H9 (cell line): Measurements from ENCODE around the gene SLC9A4. TPM values are rescaled to one million over a fixed set of nuclear protein-coding genes. Genes with fewer than 3 reads are reported as not detected.

Experiments
- DNase-seq: peaks from one replicate; pipeline ENCODE4 v3.0.0-alpha.2; 2017
- H2AFZ ChIP-seq: one replicate; pipeline ENCODE4 v1.6.1; 2013; ENCODE audit warnings: mild to moderate bottlenecking, low read length, control low read depth, moderate library complexity
- H2AK5ac ChIP-seq: 2 replicates; pipeline ENCODE4 v1.6.1; 2013; ENCODE audit warnings: low read length, control low read depth, mixed read lengths; ENCODE audit not compliant: insufficient read length
- H2BK120ac ChIP-seq: one replicate; pipeline ENCODE4 v1.6.1; 2013; ENCODE audit warnings: low read depth, mild to moderate bottlenecking, low read length, control low read depth, inconsistent platforms; ENCODE audit not compliant: poor library complexity, severe bottlenecking
- H2BK12ac ChIP-seq: 2 replicates; pipeline ENCODE4 v1.6.1; 2013; ENCODE audit warnings: low read length, control low read depth, mixed read lengths, low read depth; ENCODE audit not compliant: insufficient read length
- H2BK15ac ChIP-seq: 2 replicates; pipeline ENCODE4 v1.6.1; 2013; ENCODE audit warnings: low read depth, low read length, control low read depth
- H2BK20ac ChIP-seq: one replicate; pipeline ENCODE4 v1.6.1; 2013; ENCODE audit warnings: low read depth, mild to moderate bottlenecking, low read length, control low read depth, inconsistent platforms; ENCODE audit not compliant: poor library complexity, severe bottlenecking
- H2BK5ac ChIP-seq: 2 replicates; pipeline ENCODE4 v1.6.1; 2013; ENCODE audit warnings: low read length, control low read depth, mixed read lengths; ENCODE audit not compliant: insufficient read length
- H3K14ac ChIP-seq: 2 replicates; pipeline ENCODE4 v1.6.1; 2013; ENCODE audit warnings: low read length, control low read depth; ENCODE audit not compliant: insufficient read depth
- H3K18ac ChIP-seq: 2 replicates; pipeline ENCODE4 v1.6.1; 2013; ENCODE audit warnings: low read depth, mild to moderate bottlenecking, mixed read lengths, low read length, control low read depth; ENCODE audit not compliant: insufficient read length
- H3K23ac ChIP-seq: 2 replicates; pipeline ENCODE4 v1.6.1; 2013; ENCODE audit warnings: low read length, control low read depth, mixed read lengths, low read depth; ENCODE audit not compliant: insufficient read length
- H3K23me2 ChIP-seq: 2 replicates; pipeline ENCODE4 v1.6.1; 2013; ENCODE audit warnings: low read depth, mild to moderate bottlenecking, mixed read lengths, low read length, control low read depth; ENCODE audit not compliant: insufficient read length, poor library complexity, severe bottlenecking
- H3K27ac ChIP-seq: 2 replicates; pipeline ENCODE4 v1.5.1; 2013; ENCODE audit warnings: low read length, control low read depth, mixed read lengths, low read depth; ENCODE audit not compliant: insufficient read length
- H3K27me3 ChIP-seq: 2 replicates; pipeline ENCODE4 v1.6.1; 2013; ENCODE audit warnings: low read length, control low read depth, inconsistent platforms; ENCODE audit not compliant: insufficient read depth
- H3K4ac ChIP-seq: 2 replicates; pipeline ENCODE4 v1.6.1; 2013; ENCODE audit warnings: low read depth, mild to moderate bottlenecking, control low read depth, inconsistent platforms, low read length, moderate library complexity
- H3K4me1 ChIP-seq: 2 replicates; pipeline ENCODE4 v1.6.1; 2013; ENCODE audit warnings: low read length, control low read depth, inconsistent platforms; ENCODE audit not compliant: insufficient read depth
- H3K4me2 ChIP-seq: 2 replicates; pipeline ENCODE4 v1.6.1; 2013; ENCODE audit warnings: low read length, control low read depth, mixed read lengths; ENCODE audit not compliant: insufficient read length, insufficient read depth
- H3K56ac ChIP-seq: 2 replicates; pipeline ENCODE4 v1.6.1; 2013; ENCODE audit warnings: low read depth, mild to moderate bottlenecking, mixed read lengths, low read length, control low read depth; ENCODE audit not compliant: insufficient read length
- H3K79me1 ChIP-seq: 2 replicates; pipeline ENCODE4 v1.6.1; 2013; ENCODE audit warnings: low read depth, mild to moderate bottlenecking, moderate library complexity, low read length, control low read depth, inconsistent platforms; ENCODE audit not compliant: insufficient read depth, poor library complexity, severe bottlenecking
- H3K79me2 ChIP-seq: 2 replicates; pipeline ENCODE4 v1.6.1; 2013; ENCODE audit warnings: low read length, control low read depth, inconsistent platforms; ENCODE audit not compliant: insufficient read depth
- H3K9ac ChIP-seq: 2 replicates; pipeline ENCODE4 v1.6.1; 2013; ENCODE audit warnings: low read length, control low read depth, mixed read lengths; ENCODE audit not compliant: insufficient read length; ENCODE audit errors: extremely low read depth
- H3K9me3 ChIP-seq: one replicate; pipeline ENCODE4 v1.6.1; 2013; ENCODE audit warnings: low read depth, low read length, inconsistent platforms; ENCODE audit not compliant: control insufficient read depth
- H3T11ph ChIP-seq: one replicate; pipeline ENCODE4 v1.6.1; 2013; ENCODE audit warnings: mild to moderate bottlenecking, low read length, control low read depth, inconsistent platforms
- H4K20me1 ChIP-seq: one replicate; pipeline ENCODE4 v1.6.1; 2013; ENCODE audit not compliant: control insufficient read depth, insufficient read length, insufficient read depth
- H4K5ac ChIP-seq: 2 replicates; pipeline ENCODE4 v1.6.1; 2013; ENCODE audit warnings: low read depth, mild to moderate bottlenecking, mixed read lengths, low read length, control low read depth; ENCODE audit not compliant: insufficient read length
- H4K8ac ChIP-seq: replicated peaks from 2 replicates; pipeline ENCODE4 v1.6.1; 2013; ENCODE audit warnings: low read length, control low read depth, mixed read lengths, low read depth; ENCODE audit not compliant: insufficient read length
- H4K91ac ChIP-seq: 2 replicates; pipeline ENCODE4 v1.6.1; 2013; ENCODE audit warnings: low read depth, mild to moderate bottlenecking, moderate library complexity, mixed read lengths, low read length, control low read depth; ENCODE audit not compliant: insufficient read length
- H3K27ac Mint-ChIP-seq, 3 experiments: 2 replicates in 2 of 3; 3 replicates in 1 of 3; pipeline ENCODE4 v1.8.0; 2020 to 2021; ENCODE audit warnings: mixed read lengths in 3 of 3, mild to moderate bottlenecking in 1 of 3, moderate library complexity in 1 of 3
- H3K27me3 Mint-ChIP-seq: 2 replicates; pipeline ENCODE4 v1.8.0; 2021; ENCODE audit warnings: low read depth, mild to moderate bottlenecking, moderate library complexity, mixed read lengths
- H3K36me3 Mint-ChIP-seq, 3 experiments: 2 replicates in 2 of 3; 3 replicates in 1 of 3; pipeline ENCODE4 v1.8.0; 2020 to 2021; ENCODE audit warnings: low read depth in 3 of 3, mixed read lengths in 3 of 3; ENCODE audit not compliant: insufficient read depth in 1 of 3
- H3K4me1 Mint-ChIP-seq, 2 experiments: 2 replicates each; pipeline ENCODE4 v1.8.0; 2020; ENCODE audit warnings: mixed read lengths in 2 of 2
- H3K4me3 Mint-ChIP-seq, 2 experiments: 2 replicates in 1 of 2; 3 replicates in 1 of 2; pipeline ENCODE4 v1.8.0; 2020 to 2021; ENCODE audit warnings: mild to moderate bottlenecking in 2 of 2, mixed read lengths in 2 of 2, moderate library complexity in 1 of 2
- H3K9me3 Mint-ChIP-seq, 2 experiments: 2 replicates in 1 of 2; 3 replicates in 1 of 2; pipeline ENCODE4 v1.8.0; 2020; ENCODE audit warnings: mild to moderate bottlenecking in 2 of 2, mixed read lengths in 2 of 2, moderate library complexity in 1 of 2
- CTCF ChIP-seq: fragments of 200-600 bp; sonication (generic); conservative IDR thresholded peaks from 3 replicates; pipeline ENCODE4 v1.8.0; 2021; ENCODE audit warnings: antibody characterized with exemption, mild to moderate bottlenecking
- WGBS: extraction: QIAGEN DNeasy Blood & Tissue Kit; methylation state at CpG from one replicate; pipeline ENCODE4 v1.1.7; 2013; ENCODE audit warnings: missing lambda C conversion rate, low lambda C conversion rate, mixed read lengths; ENCODE audit not compliant: insufficient read length; ENCODE audit errors: extremely low coverage; 5-methylcytosine and 5-hydroxymethylcytosine counted together
- total RNA-seq: library from RNA; stranded (reverse); gene quantifications from 2 replicates; pipeline ENCODE4 v1.2.1, GENCODE V29; 2021

The SLC9A4 gene
- total RNA-seq, 1 experiment from 2014 or later = not detected

- Histone ChIP-seq H3K9ac (no peak overlapping the region), H3K56ac (no peak overlapping the region), H2BK5ac (no peak overlapping the region), H4K5ac (no peak overlapping the region), H2BK20ac (no peak overlapping the region), H3K79me2 (no peaks in the 10 kb centered on the region), H3K79me1 (no peaks in the 10 kb centered on the region), H3K27ac (no peak overlapping the region), H4K20me1 (no peaks in the 10 kb centered on the region), H3K14ac (no peak overlapping the region), H3K4me1 (no peaks in the 10 kb centered on the region), H2BK12ac (no peak overlapping the region), H3K23me2 (no peaks in the 10 kb centered on the region), H3K18ac (no peak overlapping the region), H2AK5ac (no peak overlapping the region), H2BK15ac (no peak overlapping the region), H4K8ac (no peak overlapping the region), H2AFZ (no peak overlapping the region), H3K27me3 (no peaks in the 10 kb centered on the region), H3K4me2 (no peak overlapping the region), H3K4ac (no peak overlapping the region), H4K91ac (no peak overlapping the region), H2BK120ac (no peak overlapping the region), H3K23ac (no peak overlapping the region), H3K9me3 (no peaks in the 10 kb centered on the region), H3T11ph (no peak overlapping the region)
- TF ChIP-seq CTCF = no peak
- WGBS = no CpG with 5 or more reads among the region's 11 CpGs
- H3K4me3 Mint-ChIP-seq = no peak overlapping the region
- no peak overlapping the region for H3K27ac Mint-ChIP-seq
- no peaks in the 10 kb centered on the region for H3K36me3 Mint-ChIP-seq
- DNase-seq = no peak
- peaks cover 3% of the 10 kb centered on the region in 2 experiments; a peak in 2 of 4 replicates for H3K4me1 Mint-ChIP-seq
- H3K9me3 Mint-ChIP-seq = no peaks in the 10 kb centered on the region; a peak in 1 of 5 replicates
- no peaks in the 10 kb centered on the region; the same call in 1 of the 2 replicates for H3K27me3 Mint-ChIP-seq
These were observed 7.5 kb downstream of the SLC9A4 start for GRCh38 chr2:102480285-102481195.
